ENCODE results near the gene C12orf75. TPM values are rescaled to one million over a fixed set of nuclear protein-coding genes. Genes with fewer than 3 reads are reported as not detected.

C12orf75 gene
- total RNA-seq, 1 experiment from 2014 or later: 173 TPM

DNA sequence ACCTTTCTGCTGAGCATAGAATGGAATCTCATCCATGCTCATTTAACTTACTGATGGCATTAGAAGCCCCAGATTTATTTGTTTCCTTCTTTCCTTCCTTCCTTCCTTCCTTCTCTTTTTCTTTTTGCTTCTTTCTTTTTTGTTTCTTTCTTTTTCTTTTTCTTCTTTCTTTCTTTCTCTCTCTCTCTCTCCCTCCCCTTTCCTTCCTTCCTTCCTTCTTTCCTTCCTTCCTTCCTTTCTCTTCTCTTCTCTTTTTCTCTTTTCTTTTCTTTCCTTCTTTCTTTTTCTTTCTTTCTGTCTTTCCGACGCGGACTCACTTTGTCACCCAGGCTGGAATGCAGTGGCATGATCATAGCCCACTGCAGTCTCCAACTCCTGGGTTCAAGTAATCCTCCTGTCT, 55.9 kb downstream of the C12orf75 start:
- no peaks in the 10 kb centered on the region for H3K9me3 Mint-ChIP-seq (ENCODE audit: unreplicated experiment)
- no peaks in the 10 kb centered on the region for H3K27me3 Mint-ChIP-seq (ENCODE audit: insufficient read depth, unreplicated experiment)
- peaks cover 5% of the 10 kb centered on the region; the same call in 1 of the 2 replicates for H3K4me1 ChIP-seq
- no peak overlapping the region for H3K4me3 ChIP-seq (ENCODE audit: low read depth, low read length)
- no peak for DNase-seq
- no peaks in the 10 kb centered on the region for H3K27me3 ChIP-seq (replicated peaks; ENCODE audit: control insufficient read depth, insufficient read depth, low read length)
- no peaks in the 10 kb centered on the region for H3K9me3 ChIP-seq
- no peak for TF ChIP-seq CTCF (IDR thresholded peaks at IDR 0.05; ENCODE audit: insufficient read depth in 1 of 2, low read depth in 1 of 2, low read length in 1 of 2, severe bottlenecking in 1 of 2, unreplicated experiment in 1 of 2)
- ChIA-PET CTCF (no interaction called here), POLR2A (no interaction called here)
- no peaks in the 10 kb centered on the region for H3K4me1 Mint-ChIP-seq (ENCODE audit: low read depth, unreplicated experiment)
- no peak overlapping the region for H3K4me3 Mint-ChIP-seq (ENCODE audit: unreplicated experiment)
- no peaks in the 10 kb centered on the region for H3K36me3 Mint-ChIP-seq (ENCODE audit: insufficient read depth, unreplicated experiment)
- intact Hi-C loops (cut with micrococcal nuclease; ENCODE audit: unreplicated experiment): no loop called here
- BruUV-seq (replicated peaks): no TSS peak
- H3K27ac Mint-ChIP-seq (ENCODE audit: unreplicated experiment): no peak overlapping the region
- no peaks in the 10 kb centered on the region; the same call in 1 of the 2 replicates for H3K36me3 ChIP-seq (ENCODE audit: control insufficient read depth, insufficient read depth, low read length)

- ChIA-PET POLR2A (no interaction called here), CTCF (no interaction called here)
- no peaks in the 10 kb centered on the region for H3K36me3 Mint-ChIP-seq (ENCODE audit: insufficient read depth, unreplicated experiment)
- H3K4me3 Mint-ChIP-seq (ENCODE audit: unreplicated experiment): no peak overlapping the region
- intact Hi-C loops (cut with micrococcal nuclease; ENCODE audit: unreplicated experiment): no loop called here
- no peaks in the 10 kb centered on the region for H3K4me1 ChIP-seq
- BruUV-seq (replicated peaks): no TSS peak
- H3K4me3 ChIP-seq (ENCODE audit: low read depth, low read length): no peak overlapping the region
- H3K9me3 Mint-ChIP-seq (ENCODE audit: unreplicated experiment): no peaks in the 10 kb centered on the region
- TF ChIP-seq CTCF (IDR thresholded peaks at IDR 0.05; ENCODE audit: insufficient read depth in 1 of 2, low read depth in 1 of 2, low read length in 1 of 2, severe bottlenecking in 1 of 2, unreplicated experiment in 1 of 2): no peak
- H3K27me3 ChIP-seq (replicated peaks; ENCODE audit: control insufficient read depth, insufficient read depth, low read length): no peaks in the 10 kb centered on the region
- H3K27ac Mint-ChIP-seq (ENCODE audit: unreplicated experiment): no peak overlapping the region
- no peaks in the 10 kb centered on the region for H3K4me1 Mint-ChIP-seq (ENCODE audit: low read depth, unreplicated experiment)
- no peaks in the 10 kb centered on the region for H3K9me3 ChIP-seq
- no peaks in the 10 kb centered on the region for H3K27me3 Mint-ChIP-seq (ENCODE audit: insufficient read depth, unreplicated experiment)
- H3K36me3 ChIP-seq (ENCODE audit: control insufficient read depth, insufficient read depth, low read length): no peaks in the 10 kb centered on the region; the same call in 1 of the 2 replicates
- DNase-seq: no peak
Measured at GRCh38 chr12:105391231-105391630, 60.7 kb downstream of the C12orf75 start.

DNA sequence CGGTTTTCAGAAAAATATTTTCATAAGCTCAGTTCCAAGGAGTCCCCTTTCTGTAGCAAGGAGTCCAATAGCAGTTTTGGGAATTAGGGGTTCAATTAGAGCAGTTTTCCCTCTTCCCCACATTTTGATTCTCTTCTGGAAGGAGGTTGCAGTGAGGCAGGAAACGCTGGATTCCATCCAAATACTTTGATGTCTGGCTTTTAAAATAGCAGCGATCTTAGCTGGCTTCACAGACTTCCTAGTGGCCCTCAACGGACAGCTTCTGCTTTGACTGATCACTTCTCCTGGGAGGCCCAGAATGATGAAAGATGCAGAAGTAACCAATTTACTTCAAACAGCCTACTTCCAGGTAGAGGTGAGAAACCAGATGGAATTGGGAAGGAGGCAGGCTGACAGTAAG, 63.1 kb downstream of the C12orf75 start:
- POLR2A ChIA-PET: no interaction called here
- H3K4me3 Mint-ChIP-seq (ENCODE audit: unreplicated experiment): no peak overlapping the region
- no peaks in the 10 kb centered on the region; the same call in 1 of the 2 replicates for H3K36me3 ChIP-seq (ENCODE audit: control insufficient read depth, insufficient read depth, low read length)
- H3K4me1 ChIP-seq: no peaks in the 10 kb centered on the region
- CTCF ChIA-PET: interaction anchor here (0.6 kb wide), 1 partner anchor 326 kb away, joined by 3 read pairs; no protein-coding TSS in a partner anchor
- intact Hi-C loops (cut with micrococcal nuclease; ENCODE audit: unreplicated experiment): no loop called here
- H3K27ac Mint-ChIP-seq (ENCODE audit: unreplicated experiment): no peak overlapping the region
- H3K27me3 ChIP-seq (replicated peaks; ENCODE audit: control insufficient read depth, insufficient read depth, low read length): no peaks in the 10 kb centered on the region
- H3K4me3 ChIP-seq (ENCODE audit: low read depth, low read length): no peak overlapping the region
- no peaks in the 10 kb centered on the region for H3K4me1 Mint-ChIP-seq (ENCODE audit: low read depth, unreplicated experiment)
- H3K36me3 Mint-ChIP-seq (ENCODE audit: insufficient read depth, unreplicated experiment): peaks cover 5% of the 10 kb centered on the region
- no TSS peak for BruUV-seq (replicated peaks)
- no peaks in the 10 kb centered on the region for H3K27me3 Mint-ChIP-seq (ENCODE audit: insufficient read depth, unreplicated experiment)
- TF ChIP-seq CTCF (IDR thresholded peaks at IDR 0.05; ENCODE audit: insufficient read depth in 1 of 2, low read depth in 1 of 2, low read length in 1 of 2, severe bottlenecking in 1 of 2, unreplicated experiment in 1 of 2): no peak
- peaks cover 11% of the 10 kb centered on the region for H3K9me3 Mint-ChIP-seq (ENCODE audit: unreplicated experiment)
- H3K9me3 ChIP-seq: no peaks in the 10 kb centered on the region
- DNase-seq: no peak
